ENCODE data around the gene STRADB. TPM values are rescaled to one million over a fixed set of nuclear protein-coding genes. Genes with fewer than 3 reads are reported as not detected.

The STRADB gene
- total and polyA plus RNA-seq, 2 of the 4 experiments (the other 2 are of a cell fraction), result 14.9 to 31.5 TPM

GRCh38 chr2:201413143-201413542, 38.4 kb upstream of the STRADB start:
- POLR2A ChIA-PET (ENCODE audit: unreplicated experiment), result no interaction called here
- Histone ChIP-seq H3K4me3 (ENCODE audit: insufficient read depth, low read depth, low read length) (no peak overlapping the region), H2BK120ac (ENCODE audit: low read depth, low read length) (no peak overlapping the region), H2AFZ (replicated peaks; ENCODE audit: low read length, poor library complexity) (no peak overlapping the region), H3K79me1 (ENCODE audit: low read depth in 1 of 2, low read length in 2 of 2) (peaks cover 26 to 42% of the 10 kb centered on the region in 2 experiments; a peak in 3 of 4 replicates), H3K4ac (ENCODE audit: low read depth, low read length) (no peak overlapping the region), H3K9me3 (ENCODE audit: control insufficient read depth, insufficient read depth, low read length) (no peaks in the 10 kb centered on the region), H4K91ac (ENCODE audit: insufficient read depth, low read depth, low read length) (no peak overlapping the region), H4K20me1 (ENCODE audit: insufficient read depth, low read length) (peaks cover 7% of the 10 kb centered on the region; the same call in 1 of the 2 replicates), H4K8ac (ENCODE audit: low read depth in 2 of 2, low read length in 2 of 2) (no peak overlapping the region), H2BK20ac (ENCODE audit: low read depth, low read length) (no peak overlapping the region), H2AK9ac (replicated peaks; ENCODE audit: low read depth, low read length, poor library complexity) (no peak overlapping the region), H3K36me3 (ENCODE audit: control insufficient read depth, insufficient read depth, low read length) (peaks cover 1% of the 10 kb centered on the region; the same call in 1 of the 2 replicates), H3K27me3 (ENCODE audit: control insufficient read depth, insufficient read depth, low read length) (no peaks in the 10 kb centered on the region), H3K56ac (ENCODE audit: extremely low read depth, insufficient read depth, low read length) (no peak overlapping the region), H3K14ac (replicated peaks; ENCODE audit: low read depth, low read length) (no peak overlapping the region), H2BK5ac (ENCODE audit: low read depth, low read length, poor library complexity, severe bottlenecking) (no peak overlapping the region), H3K23ac (ENCODE audit: low read depth, low read length) (no peak overlapping the region), H2BK15ac (ENCODE audit: low read depth, low read length) (no peak overlapping the region), H3K4me2 (ENCODE audit: low read depth, low read length) (no peak overlapping the region), H3K9ac (ENCODE audit: low read depth, low read length) (no peak overlapping the region), H3K18ac (ENCODE audit: low read depth, low read length) (no peak overlapping the region), H4K5ac (ENCODE audit: low read depth, low read length) (no peak overlapping the region), H2AK5ac (ENCODE audit: low read depth, low read length) (no peak overlapping the region; the same call in 1 of the 2 replicates), H3K9me1 (ENCODE audit: insufficient read depth, low read length) (peaks cover 4% of the 10 kb centered on the region), H3K4me1 (ENCODE audit: control insufficient read depth, insufficient read depth, low read length) (0 out of 2 replicates have a peak, but pooled peaks cover 4% of the 10 kb centered on the region), H3K27ac (ENCODE audit: insufficient read depth, low read length) (no peak overlapping the region)
- no peak for TF ChIP-seq FOS (IDR thresholded peaks at IDR 0.05; ENCODE audit: low read depth, low read length)
- no peak for TF ChIP-seq POLR2A (IDR thresholded peaks at IDR 0.05; ENCODE audit: low read depth, low read length)
- no peak for TF ChIP-seq CEBPB (IDR thresholded peaks at IDR 0.05; ENCODE audit: low read depth, low read length)
- TF ChIP-seq CTCF (conservative IDR thresholded peaks at IDR 0.05; ENCODE audit: low read depth, low read length), result no peak
- TF ChIP-seq MAZ (IDR thresholded peaks at IDR 0.05; ENCODE audit: borderline replicate concordance, low read depth, low read length), result no peak
- no peak for TF ChIP-seq MXI1 (IDR thresholded peaks at IDR 0.05; ENCODE audit: borderline replicate concordance, low read depth, low read length)
- ATAC-seq (ENCODE audit: low read depth), result no peak
- dilution Hi-C loops (cut with HindIII; ENCODE audit: low sequenced_read_pairs, unreplicated experiment) (no loop called here), in situ Hi-C loops (cut with MboI; ENCODE audit: low sequenced_read_pairs) (no loop called here), intact Hi-C loops (cut with micrococcal nuclease) (no loop called here)
- CTCF ChIA-PET, result no interaction called here
- no CpG with 5 or more reads among the region's 2 CpGs for WGBS, 2 experiments (ENCODE audit: extremely low coverage in 2 of 2, insufficient read length in 1 of 2)
- BruUV-seq (replicated peaks), result no TSS peak
- DNase-seq, result no peak
